Neural cell (in vitro differentiated cells): ENCODE data around the gene DCANP1.

Experiments
- EZH2 ChIP-seq: fragments of 200-600, 300-800 bp; shearing (Covaris generic), sonication (generic); IDR thresholded peaks from 2 replicates; pipeline ENCODE4 v1.6.1; 2014; ENCODE audit warnings: antibody characterized with exemption, low read length, borderline replicate concordance, mild to moderate bottlenecking; ENCODE audit not compliant: insufficient read depth, poor library complexity, severe bottlenecking
- TF ChIP-seq, protein P1 (sequence below): fragments of 450-650 bp; IDR thresholded peaks from 2 replicates; pipeline ENCODE4 v1.5.1; 2014; ENCODE audit warnings: antibody characterized with exemption, mild to moderate bottlenecking, moderate library complexity; ENCODE audit not compliant: poor library complexity, severe bottlenecking

DNA sequence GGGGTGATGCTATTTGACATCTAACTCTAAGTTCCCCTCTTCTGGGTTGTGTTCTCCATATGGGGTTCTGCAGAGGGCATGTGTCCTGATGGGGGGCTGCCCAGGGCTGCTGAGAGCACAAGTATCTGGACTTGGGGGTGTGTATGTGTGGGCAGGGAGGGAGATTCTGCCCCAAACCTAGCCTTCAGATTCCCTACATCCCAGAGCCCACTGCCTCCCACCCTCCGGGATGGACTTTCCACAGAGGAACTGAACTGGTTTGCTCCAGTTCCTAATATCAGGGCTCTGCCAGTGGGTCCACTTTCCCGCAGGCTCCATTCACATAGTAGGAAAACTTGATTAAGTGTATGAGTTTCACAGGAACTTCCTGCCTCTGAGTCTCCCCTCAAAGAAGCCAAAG, 21.4 kb upstream of the DCANP1 start:
- TF ChIP-seq, protein P1, sequence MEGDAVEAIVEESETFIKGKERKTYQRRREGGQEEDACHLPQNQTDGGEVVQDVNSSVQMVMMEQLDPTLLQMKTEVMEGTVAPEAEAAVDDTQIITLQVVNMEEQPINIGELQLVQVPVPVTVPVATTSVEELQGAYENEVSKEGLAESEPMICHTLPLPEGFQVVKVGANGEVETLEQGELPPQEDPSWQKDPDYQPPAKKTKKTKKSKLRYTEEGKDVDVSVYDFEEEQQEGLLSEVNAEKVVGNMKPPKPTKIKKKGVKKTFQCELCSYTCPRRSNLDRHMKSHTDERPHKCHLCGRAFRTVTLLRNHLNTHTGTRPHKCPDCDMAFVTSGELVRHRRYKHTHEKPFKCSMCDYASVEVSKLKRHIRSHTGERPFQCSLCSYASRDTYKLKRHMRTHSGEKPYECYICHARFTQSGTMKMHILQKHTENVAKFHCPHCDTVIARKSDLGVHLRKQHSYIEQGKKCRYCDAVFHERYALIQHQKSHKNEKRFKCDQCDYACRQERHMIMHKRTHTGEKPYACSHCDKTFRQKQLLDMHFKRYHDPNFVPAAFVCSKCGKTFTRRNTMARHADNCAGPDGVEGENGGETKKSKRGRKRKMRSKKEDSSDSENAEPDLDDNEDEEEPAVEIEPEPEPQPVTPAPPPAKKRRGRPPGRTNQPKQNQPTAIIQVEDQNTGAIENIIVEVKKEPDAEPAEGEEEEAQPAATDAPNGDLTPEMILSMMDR: no peak
- no peak for TF ChIP-seq EZH2
